Mesenchymal stem cell (in vitro differentiated cells and primary cell): ENCODE measurements around the gene GNRH2.
"Not testable (repeated sequence)": the region's sequence is repeated elsewhere in the genome, so short reads cannot be mapped to it uniquely, and the experiment has no call there.

ENCODE experiments used
- DNase-seq: peaks from one replicate; pipeline ENCODE4 v3.0.0-alpha.2; 2013
- H2AFZ ChIP-seq: one replicate; pipeline ENCODE4 v1.6.1; 2013; ENCODE audit warnings: low read depth, mild to moderate bottlenecking, control low read depth, inconsistent platforms, low read length, moderate library complexity
- H2AK5ac ChIP-seq: 2 replicates; pipeline ENCODE4 v1.6.1; 2013; ENCODE audit warnings: low read length, moderate library complexity, mild to moderate bottlenecking, inconsistent platforms; ENCODE audit not compliant: severe bottlenecking
- H2BK120ac ChIP-seq: one replicate; pipeline ENCODE4 v1.6.1; 2013; ENCODE audit warnings: low read depth, mild to moderate bottlenecking, inconsistent platforms, low read length, moderate library complexity
- H2BK12ac ChIP-seq, 2 experiments: one replicate each; pipeline ENCODE4 v1.6.1; 2013; ENCODE audit warnings: inconsistent platforms in 2 of 2, low read length in 2 of 2, mild to moderate bottlenecking in 2 of 2, moderate library complexity in 2 of 2, control low read depth in 1 of 2
- H2BK15ac ChIP-seq: one replicate; pipeline ENCODE4 v1.6.1; 2013; ENCODE audit warnings: mild to moderate bottlenecking, low read depth, inconsistent platforms; ENCODE audit not compliant: poor library complexity, severe bottlenecking
- H2BK5ac ChIP-seq: 2 replicates; pipeline ENCODE4 v1.6.1; 2013; ENCODE audit warnings: low read depth, mild to moderate bottlenecking, low read length, control low read depth, inconsistent platforms; ENCODE audit not compliant: poor library complexity, severe bottlenecking
- H3K14ac ChIP-seq, 2 experiments: one replicate each; pipeline ENCODE4 v1.6.1; 2013; ENCODE audit warnings: inconsistent platforms in 2 of 2, low read length in 2 of 2, control low read depth in 1 of 2, mild to moderate bottlenecking in 1 of 2, moderate library complexity in 1 of 2
- H3K18ac ChIP-seq, 2 experiments: one replicate each; pipeline ENCODE4 v1.6.1; 2013; ENCODE audit warnings: inconsistent platforms in 2 of 2, low read length in 2 of 2, control low read depth in 1 of 2, low read depth in 1 of 2, mild to moderate bottlenecking in 1 of 2
- H3K23ac ChIP-seq, 2 experiments: one replicate each; pipeline ENCODE4 v1.6.1; 2013; ENCODE audit warnings: inconsistent platforms in 2 of 2, low read length in 2 of 2, mild to moderate bottlenecking in 2 of 2, moderate library complexity in 2 of 2, control low read depth in 1 of 2
- H3K27ac ChIP-seq: 2 replicates; pipeline ENCODE4 v1.5.1; 2013; ENCODE audit warnings: mild to moderate bottlenecking, moderate library complexity, low read length, control low read depth, inconsistent platforms; ENCODE audit not compliant: poor library complexity, severe bottlenecking
- H3K27me3 ChIP-seq, 2 experiments: 2 replicates each; pipeline versions ENCODE4 v1.6.1 to v1.7.0; 2013; ENCODE audit warnings: low read length in 2 of 2, mild to moderate bottlenecking in 2 of 2, moderate library complexity in 2 of 2, control low read depth in 1 of 2, inconsistent platforms in 1 of 2; ENCODE audit not compliant: control insufficient read depth in 1 of 2, insufficient read depth in 1 of 2
- H3K36me3 ChIP-seq, 2 experiments: 2 replicates each; pipeline versions ENCODE4 v1.6.1 to v1.7.0; 2013; ENCODE audit warnings: low read length in 2 of 2, control low read depth in 1 of 2, inconsistent platforms in 1 of 2, low read depth in 1 of 2, mild to moderate bottlenecking in 1 of 2; ENCODE audit not compliant: insufficient read depth in 2 of 2, control insufficient read depth in 1 of 2
- H3K4ac ChIP-seq, 2 experiments: one replicate each; pipeline ENCODE4 v1.6.1; 2013; ENCODE audit warnings: inconsistent platforms in 2 of 2, low read length in 2 of 2, mild to moderate bottlenecking in 2 of 2, moderate library complexity in 2 of 2, control low read depth in 1 of 2, low read depth in 1 of 2
- H3K4me1 ChIP-seq: 2 replicates; pipeline ENCODE4 v1.6.1; 2013; ENCODE audit warnings: low read depth, low read length, control low read depth; ENCODE audit not compliant: control insufficient read depth, insufficient read depth
- H3K4me2 ChIP-seq: 2 replicates; pipeline ENCODE4 v1.6.1; 2013; ENCODE audit warnings: low read length, mild to moderate bottlenecking, inconsistent platforms; ENCODE audit not compliant: poor library complexity, severe bottlenecking
- H3K4me3 ChIP-seq, 2 experiments: 2 replicates each; pipeline versions ENCODE4 v1.5.1 to v1.7.0; 2013; ENCODE audit warnings: low read length in 2 of 2, mild to moderate bottlenecking in 2 of 2, control low read depth in 1 of 2, low read depth in 1 of 2; ENCODE audit not compliant: insufficient read depth in 1 of 2
- H3K79me1 ChIP-seq: replicated peaks from 2 replicates; pipeline ENCODE4 v1.6.1; 2013; ENCODE audit warnings: mild to moderate bottlenecking, control low read depth, low read length, inconsistent platforms; ENCODE audit not compliant: poor library complexity, severe bottlenecking
- H3K9ac ChIP-seq: 2 replicates; pipeline ENCODE4 v1.7.0; 2013; ENCODE audit warnings: mild to moderate bottlenecking, low read length, moderate library complexity
- H3K9me3 ChIP-seq: 2 replicates; pipeline ENCODE4 v1.7.0; 2013; ENCODE audit warnings: mild to moderate bottlenecking, low read length; ENCODE audit not compliant: control insufficient read depth
- H4K8ac ChIP-seq: one replicate; pipeline ENCODE4 v1.6.1; 2013; ENCODE audit warnings: inconsistent platforms, mild to moderate bottlenecking, low read length, moderate library complexity
- H4K91ac ChIP-seq: one replicate; pipeline ENCODE4 v1.6.1; 2013; ENCODE audit warnings: mild to moderate bottlenecking, low read length, inconsistent platforms
- whole genome bisulfite sequencing: methylation state at CpG from one replicate; pipeline ENCODE4 v1.1.7; 2013; ENCODE audit warnings: mixed read lengths; 5-methylcytosine and 5-hydroxymethylcytosine counted together

The GNRH2 gene

GRCh38 chr20:3014179-3014578, 29.2 kb upstream of the GNRH2 start:
- no peak overlapping the region for H3K27ac ChIP-seq
- no peak for DNase-seq
- H3K79me1 ChIP-seq: peaks cover 5% of the 10 kb centered on the region
- no peak overlapping the region for H4K91ac ChIP-seq
- H2BK5ac ChIP-seq: no peak overlapping the region
- H2AK5ac ChIP-seq: no peak overlapping the region
- no peak overlapping the region for H3K18ac ChIP-seq
- no peaks in the 10 kb centered on the region for H3K9me3 ChIP-seq
- H3K23ac ChIP-seq: no peak overlapping the region
- peaks cover 14 to 77% of the 10 kb centered on the region in 2 experiments for H3K36me3 ChIP-seq
- no peak overlapping the region for H3K9ac ChIP-seq
- H4K8ac ChIP-seq: no peak overlapping the region
- H3K27me3 ChIP-seq: no peaks in the 10 kb centered on the region
- no peak overlapping the region for H3K14ac ChIP-seq
- H3K4me1 ChIP-seq: peaks cover 2% of the 10 kb centered on the region
- H3K4me3 ChIP-seq: no peak overlapping the region
- 98% methylated on average over 7 of the region's 7 CpGs for whole genome bisulfite sequencing
- no peak overlapping the region for H3K4me2 ChIP-seq
- H2BK12ac ChIP-seq: no peak overlapping the region
- H2AFZ ChIP-seq: no peak overlapping the region
- H2BK15ac ChIP-seq: no peak overlapping the region
- H3K4ac ChIP-seq: no peak overlapping the region
- H2BK120ac ChIP-seq: no peak overlapping the region

- Histone ChIP-seq H3K18ac (no peak overlapping the region), H2BK5ac (no peak overlapping the region), H3K27ac (no peak overlapping the region), H2AK5ac (no peak overlapping the region), H3K27me3 (no peaks in the 10 kb centered on the region), H2BK12ac (no peak overlapping the region), H4K8ac (no peak overlapping the region), H3K9ac (no peak overlapping the region), H2AFZ (no peak overlapping the region), H3K4me2 (no peak overlapping the region), H3K14ac (no peak overlapping the region), H3K4ac (no peak overlapping the region), H2BK120ac (no peak overlapping the region), H3K4me3 (no peak overlapping the region), H3K36me3 (peaks cover 14 to 72% of the 10 kb centered on the region in 2 experiments), H4K91ac (no peak overlapping the region), H3K9me3 (no peaks in the 10 kb centered on the region), H2BK15ac (no peak overlapping the region), H3K79me1 (peaks cover 5% of the 10 kb centered on the region), H3K4me1 (peaks cover 2% of the 10 kb centered on the region), H3K23ac (no peak overlapping the region)
- WGBS: 95% methylated on average over 3 of the region's 3 CpGs
- DNase-seq: no peak
Measured at GRCh38 chr20:3014662-3015061, 28.8 kb upstream of the GNRH2 start.

- not testable (repeated sequence) for H2AK5ac ChIP-seq, H3K9ac ChIP-seq, H4K91ac ChIP-seq, H3K4me1 ChIP-seq, H3K79me1 ChIP-seq, H2BK15ac ChIP-seq, H2AFZ ChIP-seq, H4K8ac ChIP-seq, H2BK120ac ChIP-seq, H3K27ac ChIP-seq, H3K23ac ChIP-seq, H2BK5ac ChIP-seq, H3K4me2 ChIP-seq, H3K4ac ChIP-seq, H3K18ac ChIP-seq, H3K9me3 ChIP-seq, H3K14ac ChIP-seq, H3K4me3 ChIP-seq, DNase-seq, H2BK12ac ChIP-seq, H3K27me3 ChIP-seq
- H3K36me3 ChIP-seq: peaks cover 9 to 69% of the 10 kb centered on the region in 2 experiments
- 100% methylated on average over 2 of the region's 5 CpGs for WGBS
Measured at GRCh38 chr20:3015302-3015701, 28.1 kb upstream of the GNRH2 start.

GRCh38 chr20:3021327-3021726, 22.1 kb upstream of the GNRH2 start:
- no peak overlapping the region for H2BK120ac ChIP-seq
- no peak overlapping the region for H2AK5ac ChIP-seq
- no peak overlapping the region for H3K4me2 ChIP-seq
- H2AFZ ChIP-seq: no peak overlapping the region
- H4K8ac ChIP-seq: no peak overlapping the region
- DNase-seq: no peak
- H2BK15ac ChIP-seq: no peak overlapping the region
- no peaks in the 10 kb centered on the region for H3K27me3 ChIP-seq
- H3K9ac ChIP-seq: no peak overlapping the region
- H4K91ac ChIP-seq: no peak overlapping the region
- H3K14ac ChIP-seq: no peak overlapping the region
- H3K79me1 ChIP-seq: peaks cover 6% of the 10 kb centered on the region
- no peaks in the 10 kb centered on the region for H3K9me3 ChIP-seq
- H2BK5ac ChIP-seq: no peak overlapping the region
- no peak overlapping the region for H3K4me3 ChIP-seq
- no peak overlapping the region for H3K23ac ChIP-seq
- no peak overlapping the region for H3K4ac ChIP-seq
- over 99% methylated on average over 4 of the region's 4 CpGs for WGBS
- H3K4me1 ChIP-seq: peaks cover 21% of the 10 kb centered on the region
- no peak overlapping the region for H3K18ac ChIP-seq
- H3K36me3 ChIP-seq: peaks cover 38 to 70% of the 10 kb centered on the region in 2 experiments
- H3K27ac ChIP-seq: no peak overlapping the region
- no peak overlapping the region for H2BK12ac ChIP-seq
